Measurements from ENCODE around the gene CACNA2D3. TPM values are rescaled to one million over a fixed set of nuclear protein-coding genes. Genes with fewer than 3 reads are reported as not detected.

CACNA2D3 gene
- total RNA-seq, 2 donors from 2014 or later, result 0.42 to 0.98 TPM

DNA sequence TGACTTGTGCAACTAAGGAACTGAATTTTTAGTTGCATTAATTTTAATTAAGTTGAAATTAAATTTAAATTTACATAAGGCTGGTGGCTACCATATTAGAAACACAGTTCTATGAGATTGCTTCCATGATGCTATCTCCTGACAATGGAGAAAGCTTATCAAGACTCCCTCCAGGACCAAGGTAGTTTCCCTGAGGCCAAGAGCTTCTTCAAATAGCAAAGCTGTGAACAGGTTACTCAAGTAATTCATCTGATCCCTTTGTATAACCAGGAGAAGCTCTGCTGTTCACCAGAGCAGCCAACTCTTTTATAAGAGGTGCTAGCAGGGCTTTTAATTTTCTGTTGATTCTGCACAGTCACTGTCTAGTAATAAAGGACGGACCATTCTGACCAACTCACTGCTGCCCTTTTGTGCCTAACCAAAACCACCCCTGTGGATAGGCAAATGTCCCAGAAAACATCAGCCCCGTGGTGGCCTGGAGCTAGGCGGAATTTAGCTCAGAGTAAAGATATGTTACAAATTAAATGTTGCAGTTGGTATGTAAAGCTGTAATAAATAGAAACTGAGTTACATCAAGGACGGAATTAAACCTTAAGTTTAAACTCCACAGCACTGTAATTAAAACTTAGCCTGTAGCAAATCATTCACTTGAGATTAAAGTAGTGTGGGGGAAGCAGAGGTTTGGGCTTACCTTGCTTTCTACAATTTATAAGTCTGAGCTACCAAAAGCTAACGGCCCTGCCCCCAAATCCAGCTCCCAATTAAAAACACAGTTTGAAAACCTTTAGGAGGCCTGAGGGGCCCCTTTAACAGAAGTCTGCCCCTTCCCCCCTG lies 861.1 kb downstream of the CACNA2D3 start:
- no peaks in the 10 kb centered on the region for H3K36me3 ChIP-seq
- no peaks in the 10 kb centered on the region for H3K9me3 ChIP-seq
- H3K27ac ChIP-seq, result no peak overlapping the region
- DNase-seq, result no peak
- intact Hi-C loops (cut with DNase I), result no loop called here
- TF ChIP-seq, protein P1, sequence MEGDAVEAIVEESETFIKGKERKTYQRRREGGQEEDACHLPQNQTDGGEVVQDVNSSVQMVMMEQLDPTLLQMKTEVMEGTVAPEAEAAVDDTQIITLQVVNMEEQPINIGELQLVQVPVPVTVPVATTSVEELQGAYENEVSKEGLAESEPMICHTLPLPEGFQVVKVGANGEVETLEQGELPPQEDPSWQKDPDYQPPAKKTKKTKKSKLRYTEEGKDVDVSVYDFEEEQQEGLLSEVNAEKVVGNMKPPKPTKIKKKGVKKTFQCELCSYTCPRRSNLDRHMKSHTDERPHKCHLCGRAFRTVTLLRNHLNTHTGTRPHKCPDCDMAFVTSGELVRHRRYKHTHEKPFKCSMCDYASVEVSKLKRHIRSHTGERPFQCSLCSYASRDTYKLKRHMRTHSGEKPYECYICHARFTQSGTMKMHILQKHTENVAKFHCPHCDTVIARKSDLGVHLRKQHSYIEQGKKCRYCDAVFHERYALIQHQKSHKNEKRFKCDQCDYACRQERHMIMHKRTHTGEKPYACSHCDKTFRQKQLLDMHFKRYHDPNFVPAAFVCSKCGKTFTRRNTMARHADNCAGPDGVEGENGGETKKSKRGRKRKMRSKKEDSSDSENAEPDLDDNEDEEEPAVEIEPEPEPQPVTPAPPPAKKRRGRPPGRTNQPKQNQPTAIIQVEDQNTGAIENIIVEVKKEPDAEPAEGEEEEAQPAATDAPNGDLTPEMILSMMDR (IDR thresholded peaks at IDR 0.05), result no peak
- H3K27me3 ChIP-seq, result no peaks in the 10 kb centered on the region
- no peaks in the 10 kb centered on the region for H3K4me1 ChIP-seq
- no peak overlapping the region for H3K4me3 ChIP-seq
- H3K9ac ChIP-seq (ENCODE audit: low read depth in 2 of 2, low read length in 2 of 2), result no peak overlapping the region

DNA sequence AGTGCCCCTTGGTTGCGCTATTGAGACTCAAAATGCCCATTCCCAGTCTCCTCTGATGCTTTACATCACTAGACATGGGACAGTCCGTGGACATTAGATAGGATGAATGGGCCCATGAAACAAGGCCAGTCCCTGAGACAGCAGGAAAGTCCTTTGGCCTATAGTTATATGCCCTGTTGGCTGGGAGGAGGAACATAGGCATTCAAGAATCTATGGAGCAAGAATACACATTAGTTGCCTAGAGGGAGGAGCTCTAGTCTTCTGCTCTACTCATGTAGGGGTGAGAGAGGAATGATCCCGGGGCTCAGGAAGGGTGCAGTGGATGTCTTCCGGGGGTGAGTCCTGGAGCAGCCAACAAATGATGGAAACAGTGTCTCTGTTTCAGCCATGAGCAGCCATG lies 863.5 kb downstream of the CACNA2D3 start:
- TF ChIP-seq, protein P1 (IDR thresholded peaks at IDR 0.05), result no peak
- H3K4me1 ChIP-seq, result no peaks in the 10 kb centered on the region
- intact Hi-C loops (cut with DNase I), result no loop called here
- H3K27me3 ChIP-seq, result no peaks in the 10 kb centered on the region
- DNase-seq, result no peak
- no peak overlapping the region for H3K27ac ChIP-seq
- no peak overlapping the region for H3K4me3 ChIP-seq
- no peaks in the 10 kb centered on the region for H3K36me3 ChIP-seq
- H3K9ac ChIP-seq (ENCODE audit: low read depth in 2 of 2, low read length in 2 of 2), result no peak overlapping the region
- H3K9me3 ChIP-seq, result no peaks in the 10 kb centered on the region

GRCh38 chr3:54986294-54986693 lies 863.9 kb downstream of the CACNA2D3 start:
- no peak overlapping the region for H3K9ac ChIP-seq (ENCODE audit: low read depth in 2 of 2, low read length in 2 of 2)
- no peaks in the 10 kb centered on the region for H3K27me3 ChIP-seq
- no peaks in the 10 kb centered on the region for H3K9me3 ChIP-seq
- TF ChIP-seq, protein P1 (IDR thresholded peaks at IDR 0.05), result no peak
- intact Hi-C loops (cut with DNase I), result no loop called here
- no peak overlapping the region for H3K27ac ChIP-seq
- no peaks in the 10 kb centered on the region for H3K36me3 ChIP-seq
- no peak for DNase-seq
- H3K4me3 ChIP-seq, result no peak overlapping the region
- no peaks in the 10 kb centered on the region for H3K4me1 ChIP-seq

DNA sequence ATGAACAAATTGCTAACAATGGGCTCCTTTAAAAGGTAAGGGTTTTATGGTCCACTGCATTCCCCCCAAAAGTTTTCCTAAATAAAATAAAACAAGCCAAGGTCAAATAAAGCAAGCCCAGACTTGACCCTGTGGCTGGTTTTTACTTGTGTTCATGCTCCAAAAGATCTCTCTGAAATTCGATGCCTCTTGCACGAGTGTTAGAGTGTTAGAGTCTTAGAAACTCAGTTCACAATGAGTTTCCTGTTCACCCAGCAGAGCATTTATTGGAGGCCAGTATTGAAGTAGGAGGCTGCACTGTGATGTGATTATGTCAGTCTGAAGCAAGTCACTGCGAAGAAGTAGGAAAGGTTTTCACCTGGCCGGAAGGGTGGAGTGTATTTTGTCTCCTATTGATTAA lies 865.4 kb downstream of the CACNA2D3 start:
- H3K36me3 ChIP-seq, result no peaks in the 10 kb centered on the region
- no peaks in the 10 kb centered on the region for H3K4me1 ChIP-seq
- intact Hi-C loops (cut with DNase I), result no loop called here
- no peaks in the 10 kb centered on the region for H3K27me3 ChIP-seq
- H3K4me3 ChIP-seq, result no peak overlapping the region
- no peak overlapping the region for H3K9ac ChIP-seq (ENCODE audit: low read depth in 2 of 2, low read length in 2 of 2)
- no peaks in the 10 kb centered on the region for H3K9me3 ChIP-seq
- TF ChIP-seq, protein P1 (IDR thresholded peaks at IDR 0.05), result no peak
- no peak overlapping the region for H3K27ac ChIP-seq
- no peak for DNase-seq

- H3K27ac ChIP-seq, result no peak overlapping the region
- intact Hi-C loops (cut with DNase I), result no loop called here
These were observed 866.0 kb downstream of the CACNA2D3 start for GRCh38 chr3:54988302-54988837.

More at GRCh38 chr3:54988302-54988837, 866.0 kb downstream of the CACNA2D3 start:
- no peaks in the 10 kb centered on the region for H3K4me1 ChIP-seq
- no peaks in the 10 kb centered on the region for H3K9me3 ChIP-seq
- H3K36me3 ChIP-seq, result no peaks in the 10 kb centered on the region
- H3K27me3 ChIP-seq, result no peaks in the 10 kb centered on the region
- H3K4me3 ChIP-seq, result no peak overlapping the region
- TF ChIP-seq, protein P1 (IDR thresholded peaks at IDR 0.05), result no peak
- H3K9ac ChIP-seq (ENCODE audit: low read depth in 2 of 2, low read length in 2 of 2), result no peak overlapping the region
- no peak for DNase-seq

Measured in colonic mucosa (tissue), 4 donors.